T47D (cell line): ENCODE data around the gene DGKD.
A peak's percentile ranks its signal among the peaks of the same experiment; 100 is the strongest.
"Not testable (repeated sequence)": the region's sequence is repeated elsewhere in the genome, so short reads cannot be mapped to it uniquely, and the experiment has no call there.

ENCODE experiments used
- DNase-seq, 2 experiments: peaks; one replicate each; pipeline versions ENCODE4 v3.0.0 to v3.0.0-alpha.2; 2011 to 2012; ENCODE audit warnings: low read depth in 1 of 2, low spot score in 1 of 2
- JUND ChIP-seq: IDR thresholded peaks from 2 replicates; pipeline ENCODE4 v1.6.1; 2012; ENCODE audit warnings: low read depth
- in situ Hi-C: cut with HindIII; loops from 2 replicates; pipeline ENCODE4 v1.10.0; 2016; ENCODE audit warnings: low sequenced_read_pairs, low pct_unique_long_range_greater_than_20kb

DGKD gene

GRCh38 chr2:233325814-233326213 lies 28.5 kb upstream of the DGKD start:
- no peak for DNase-seq
- in situ Hi-C loops = no loop called here
- TF ChIP-seq JUND = no peak

GRCh38 chr2:233326500-233326899 lies 27.8 kb upstream of the DGKD start:
- TF ChIP-seq JUND = no peak
- in situ Hi-C loops = no loop called here
- DNase-seq = no peak

GRCh38 chr2:233328922-233329321 lies 25.4 kb upstream of the DGKD start:
- in situ Hi-C loops = no loop called here
- no peak for TF ChIP-seq JUND

GRCh38 chr2:233329489-233330135 lies 24.7 kb upstream of the DGKD start:
- in situ Hi-C loops = no loop called here
- no peak for DNase-seq
- TF ChIP-seq JUND = no peak

More at GRCh38 chr2:233328922-233329321, 25.4 kb upstream of the DGKD start:
- no peak for DNase-seq

- in situ Hi-C loops = no loop called here
- DNase-seq = no peak
Measured at GRCh38 chr2:233331536-233331935, 22.8 kb upstream of the DGKD start.

GRCh38 chr2:233332125-233332524 lies 22.2 kb upstream of the DGKD start:
- no peak for DNase-seq
- no peak for TF ChIP-seq JUND
- in situ Hi-C loops = no loop called here

More at GRCh38 chr2:233331536-233331935, 22.8 kb upstream of the DGKD start:
- no peak for TF ChIP-seq JUND

- DNase-seq = no peak
- in situ Hi-C loops = no loop called here
- no peak for TF ChIP-seq JUND
Measured at GRCh38 chr2:233334915-233335314, 19.4 kb upstream of the DGKD start.

- DNase-seq, in situ Hi-C loops: not testable (repeated sequence)
Measured at GRCh38 chr2:233336091-233336490, 18.2 kb upstream of the DGKD start.

- no peak for DNase-seq
- in situ Hi-C loops = no loop called here
- TF ChIP-seq JUND = no peak
Measured at GRCh38 chr2:233336541-233336940, 17.8 kb upstream of the DGKD start.

GRCh38 chr2:233338046-233338445 lies 16.2 kb upstream of the DGKD start:
- in situ Hi-C loops = no loop called here
- peak in 1 of 2 experiments; percentile 12 for DNase-seq

GRCh38 chr2:233338812-233339368 lies 15.4 kb upstream of the DGKD start:
- no peak for DNase-seq

More at GRCh38 chr2:233338046-233338445, 16.2 kb upstream of the DGKD start:
- TF ChIP-seq JUND = no peak

GRCh38 chr2:233339427-233339826 lies 14.9 kb upstream of the DGKD start:
- DNase-seq = no peak
- TF ChIP-seq JUND = no peak
- in situ Hi-C loops = no loop called here

More at GRCh38 chr2:233338812-233339368, 15.4 kb upstream of the DGKD start:
- in situ Hi-C loops = no loop called here
- no peak for TF ChIP-seq JUND

GRCh38 chr2:233341296-233341695 lies 13.0 kb upstream of the DGKD start:
- in situ Hi-C loops = no loop called here
- DNase-seq = no peak
- no peak for TF ChIP-seq JUND

- no peak for TF ChIP-seq JUND
- in situ Hi-C loops = no loop called here
- DNase-seq = no peak
Measured at GRCh38 chr2:233342301-233342700, 12.0 kb upstream of the DGKD start.
